Keratinocyte (primary cell): ENCODE data around the gene WDSUB1. TPM values are rescaled to one million over a fixed set of nuclear protein-coding genes. Genes with fewer than 3 reads are reported as not detected.

Source experiments
- DNase-seq: peaks from one replicate; pipeline ENCODE4 v3.0.0-alpha.2; 2011; ENCODE audit warnings: low read depth, missing footprints, low spot score
- FAIRE-seq: peaks from 2 replicates; lab custom pipeline; 2011; peaks lifted over from hg19 to GRCh38; lab: Jason Lieb, UNC
- H2AFZ ChIP-seq: 2 replicates; pipeline ENCODE4 v1.6.0; 2012; ENCODE audit warnings: low read length, control low read depth, inconsistent platforms; ENCODE audit not compliant: control insufficient read depth
- H3K27ac ChIP-seq: 2 replicates; pipeline ENCODE4 v1.5.1; 2011; ENCODE audit warnings: low read length; ENCODE audit not compliant: control insufficient read depth, insufficient read depth
- H3K27me3 ChIP-seq: 3 replicates; pipeline ENCODE4 v1.6.0; 2011; ENCODE audit warnings: low read length; ENCODE audit not compliant: control insufficient read depth, insufficient read depth; ENCODE audit errors: extremely low read depth
- H3K36me3 ChIP-seq, 2 experiments: 2 replicates in 1 of 2; 3 replicates in 1 of 2; pipeline ENCODE4 v1.5.1; 2011; ENCODE audit warnings: low read length in 2 of 2, mild to moderate bottlenecking in 1 of 2; ENCODE audit not compliant: control insufficient read depth in 2 of 2, insufficient read depth in 2 of 2; ENCODE audit errors: extremely low read depth in 1 of 2
- H3K4me1 ChIP-seq: 3 replicates; pipeline ENCODE4 v1.5.1; 2011; ENCODE audit warnings: low read length; ENCODE audit not compliant: control insufficient read depth, insufficient read depth; ENCODE audit errors: extremely low read depth
- H3K4me2 ChIP-seq: 3 replicates; pipeline ENCODE4 v1.6.0; 2011; ENCODE audit warnings: low read depth, low read length; ENCODE audit not compliant: control insufficient read depth, insufficient read depth; ENCODE audit errors: extremely low read depth
- H3K4me3 ChIP-seq, 3 experiments: fragments of 200-600 bp in 1 of 3; sonication (generic) in 1 of 3; 2 replicates in 2 of 3; 3 replicates in 1 of 3; pipeline ENCODE4 v1.5.1; 2011 to 2016; ENCODE audit warnings: low read length in 3 of 3, mild to moderate bottlenecking in 3 of 3, control low read depth in 2 of 3, inconsistent platforms in 1 of 3, low read depth in 1 of 3, mixed read lengths in 1 of 3, mixed run types in 1 of 3, moderate library complexity in 1 of 3; ENCODE audit not compliant: control insufficient read depth in 2 of 3, insufficient read depth in 2 of 3; ENCODE audit errors: extremely low read depth in 1 of 3
- H3K79me2 ChIP-seq: 2 replicates; pipeline ENCODE4 v1.6.0; 2012; ENCODE audit warnings: low read length; ENCODE audit not compliant: control insufficient read depth, insufficient read depth
- H3K9ac ChIP-seq: 3 replicates; pipeline ENCODE4 v1.6.0; 2011; ENCODE audit warnings: low read length; ENCODE audit not compliant: control insufficient read depth, insufficient read depth; ENCODE audit errors: extremely low read depth
- H3K9me1 ChIP-seq: 3 replicates; pipeline ENCODE4 v1.6.0; 2011; ENCODE audit warnings: low read length; ENCODE audit not compliant: control insufficient read depth, insufficient read depth; ENCODE audit errors: extremely low read depth
- H3K9me3 ChIP-seq: 2 replicates; pipeline ENCODE4 v1.5.1; 2012; ENCODE audit warnings: low read depth, low read length; ENCODE audit not compliant: control insufficient read depth
- H4K20me1 ChIP-seq: 3 replicates; pipeline ENCODE4 v1.6.0; 2011; ENCODE audit warnings: low read length; ENCODE audit not compliant: control insufficient read depth, insufficient read depth; ENCODE audit errors: extremely low read depth
- CTCF ChIP-seq, 3 experiments: IDR thresholded peaks in 1 of 3; conservative IDR thresholded peaks in 1 of 3; optimal IDR thresholded peaks in 1 of 3; 2 replicates in 2 of 3; 3 replicates in 1 of 3; pipeline versions ENCODE3 to v1.5.1; 2011; ENCODE audit warnings: low read length in 3 of 3, mild to moderate bottlenecking in 3 of 3, moderate library complexity in 2 of 3, control low read depth in 1 of 3, inconsistent platforms in 1 of 3; ENCODE audit not compliant: insufficient read depth in 2 of 3; ENCODE audit errors: extremely low read depth in 1 of 3
- EZH2 ChIP-seq: IDR thresholded peaks from one replicate; pipeline ENCODE4 v1.6.1; 2012; ENCODE audit warnings: inconsistent platforms, mild to moderate bottlenecking, low read length, moderate library complexity
- dilution Hi-C: fragments of 300-500 bp; cut with MboI; formaldehyde crosslinking; loops from one replicate; pipeline ENCODE4 v1.7.0; 2020; ENCODE audit warnings: low sequenced_read_pairs; ENCODE audit not compliant: extremely low pct_ligation_motif_present
- polyA plus RNA-seq, 5 experiments: library from polyadenylated mRNA; depleted of rRNA in 3 of 5; stranded (reverse) in 3 of 5; stranded (forward) in 1 of 5; unstranded in 1 of 5; fragments of >200 nt; gene quantifications; 1 replicate in 1 of 5; 2 replicates in 3 of 5; 3 replicates in 1 of 5; pipeline versions ENCODE4 v1.2.1 to v1.2.3, GENCODE V29; 2011 to 2012; ENCODE audit warnings: missing spikeins in 2 of 5, low read depth in 1 of 5, low replicate concordance in 1 of 5

The WDSUB1 gene
- polyA plus RNA-seq, 1 donor (not counting 4 experiments of a cell fraction or from before 2014, with no cell fraction given): 4.0 TPM

GRCh38 chr2:159188449-159188848 lies 98.1 kb downstream of the WDSUB1 start:
- Histone ChIP-seq H3K9me1 (no peaks in the 10 kb centered on the region), H3K4me3 (no peak overlapping the region), H3K27me3 (no peaks in the 10 kb centered on the region), H3K9ac (no peak overlapping the region), H3K27ac (no peak overlapping the region), H3K79me2 (peaks cover 4% of the 10 kb centered on the region), H4K20me1 (no peaks in the 10 kb centered on the region), H3K9me3 (no peaks in the 10 kb centered on the region), H3K36me3 (peaks cover 37 to 54% of the 10 kb centered on the region in 2 experiments), H2AFZ (no peak overlapping the region), H3K4me2 (no peak overlapping the region), H3K4me1 (no peaks in the 10 kb centered on the region)
- TF ChIP-seq EZH2 (no peak), CTCF (optimal IDR thresholded peaks at IDR 0.05 in 1 of 3, IDR thresholded peaks at IDR 0.05 in 1 of 3, conservative IDR thresholded peaks at IDR 0.05 in 1 of 3; ENCODE audit: extremely low read depth in 1 of 3, insufficient read depth in 2 of 3, low read length in 3 of 3) (no peak)
- DNase-seq (no peak), FAIRE-seq (no peak)
- dilution Hi-C loops: no loop called here

- no peaks in the 10 kb centered on the region for H3K4me1 ChIP-seq
- H3K4me3 ChIP-seq: no peak overlapping the region
- dilution Hi-C loops: no loop called here
- H4K20me1 ChIP-seq: no peaks in the 10 kb centered on the region
- H3K9me3 ChIP-seq: no peaks in the 10 kb centered on the region
- H3K36me3 ChIP-seq: peaks cover 39 to 59% of the 10 kb centered on the region in 2 experiments
- H3K27me3 ChIP-seq: no peaks in the 10 kb centered on the region
- H3K4me2 ChIP-seq: no peak overlapping the region
- no peaks in the 10 kb centered on the region for H3K9me1 ChIP-seq
- peaks cover 7% of the 10 kb centered on the region for H3K79me2 ChIP-seq
- TF ChIP-seq EZH2 (no peak), CTCF (optimal IDR thresholded peaks at IDR 0.05 in 1 of 3, IDR thresholded peaks at IDR 0.05 in 1 of 3, conservative IDR thresholded peaks at IDR 0.05 in 1 of 3; ENCODE audit: extremely low read depth in 1 of 3, insufficient read depth in 2 of 3, low read length in 3 of 3) (no peak)
- H2AFZ ChIP-seq: no peak overlapping the region
- H3K9ac ChIP-seq: no peak overlapping the region
- DNase-seq (no peak), FAIRE-seq (no peak)
- H3K27ac ChIP-seq: no peak overlapping the region
Observed at GRCh38 chr2:159187106-159187505, 99.4 kb downstream of the WDSUB1 start.
